GM23338 (cell line): ENCODE measurements around the gene VRK3.

Source experiments
- CREB1 ChIP-seq: fragments of 250-450 bp; sonication (Bioruptor Pico); IDR thresholded peaks from 2 replicates; pipeline ENCODE4 v1.5.0; 2020; ENCODE audit warnings: low read depth, mild to moderate bottlenecking, moderate library complexity
- CTCF ChIP-seq, 2 experiments: fragments of 200-600 bp in 1 of 2; sonication (generic) in 1 of 2; conservative IDR thresholded peaks; 2 replicates each; pipeline versions ENCODE4 v1.5.1 to v1.6.1; 2016 to 2017; ENCODE audit warnings: antibody characterized with exemption in 2 of 2, low read depth in 2 of 2, mild to moderate bottlenecking in 2 of 2, moderate library complexity in 1 of 2
- ETS1 ChIP-seq: IDR thresholded peaks from 2 replicates; pipeline ENCODE4 v1.6.1; 2016; ENCODE audit warnings: antibody characterized with exemption
- EZH2 ChIP-seq: fragments of 200-600 bp; sonication (generic); IDR thresholded peaks from one replicate; pipeline ENCODE4 v1.8.0; 2017; ENCODE audit warnings: antibody characterized with exemption, mild to moderate bottlenecking, low read depth; ENCODE audit not compliant: unreplicated experiment
- EZH2phosphoT487 ChIP-seq: fragments of 200-600 bp; sonication (generic); IDR thresholded peaks from one replicate; pipeline ENCODE4 v1.8.1; 2018; ENCODE audit warnings: antibody characterized with exemption; ENCODE audit not compliant: unreplicated experiment
- JUNB ChIP-seq: IDR thresholded peaks from one replicate; pipeline ENCODE4 v1.6.1; 2016; ENCODE audit warnings: antibody characterized with exemption; ENCODE audit not compliant: unreplicated experiment
- NANOG ChIP-seq: IDR thresholded peaks from 2 replicates; pipeline ENCODE4 v1.6.1; 2016; ENCODE audit warnings: antibody characterized with exemption, borderline replicate concordance
- POLR2AphosphoS5 ChIP-seq: IDR thresholded peaks from 2 replicates; pipeline ENCODE4 v1.6.1; 2016; ENCODE audit warnings: antibody characterized with exemption, low read depth
- REST ChIP-seq: IDR thresholded peaks from one replicate; pipeline ENCODE4 v1.6.1; 2018; ENCODE audit warnings: antibody characterized with exemption; ENCODE audit not compliant: unreplicated experiment
- STAT1 ChIP-seq: IDR thresholded peaks from one replicate; pipeline ENCODE4 v1.6.1; 2016; ENCODE audit warnings: antibody characterized with exemption; ENCODE audit not compliant: unreplicated experiment
- ZNF114 ChIP-seq: fragments of 250-450 bp; sonication (Bioruptor Pico); IDR thresholded peaks from 2 replicates; pipeline ENCODE4 v1.5.0; 2020; ENCODE audit warnings: mild to moderate bottlenecking, moderate library complexity
- ZNF331 ChIP-seq: fragments of 250-450 bp; sonication (Bioruptor Pico); IDR thresholded peaks from 2 replicates; pipeline ENCODE4 v1.5.0; 2020; ENCODE audit warnings: low read depth, mild to moderate bottlenecking, moderate library complexity
- ZNF462 ChIP-seq: fragments of 250-450 bp; sonication (Bioruptor Pico); IDR thresholded peaks from 2 replicates; pipeline ENCODE4 v1.5.0; 2020; ENCODE audit warnings: mild to moderate bottlenecking, moderate library complexity

GRCh38 chr19:49950956-49951526 is 74.1 kb downstream of the VRK3 start:
- no peak for TF ChIP-seq CTCF (conservative IDR thresholded peaks at IDR 0.05; ENCODE audit: low read depth in 2 of 2)
- no peak for TF ChIP-seq EZH2phosphoT487
- TF ChIP-seq REST = no peak
- no peak for TF ChIP-seq POLR2AphosphoS5
- no peak for TF ChIP-seq EZH2
- TF ChIP-seq CREB1 (CRISPR knock-in tag) = no peak
- no peak for TF ChIP-seq ZNF114
- TF ChIP-seq ETS1 = no peak
- TF ChIP-seq JUNB = no peak
- no peak for TF ChIP-seq ZNF331 (CRISPR knock-in tag)
- TF ChIP-seq STAT1 = no peak
- TF ChIP-seq ZNF462 = no peak
- TF ChIP-seq NANOG = no peak
